T-helper 22 cell (primary cell): ENCODE results near the gene TRMT44.
"Not testable (repeated sequence)": the region's sequence is repeated elsewhere in the genome, so short reads cannot be mapped to it uniquely, and the experiment has no call there.

Experiments used
- DNase-seq: peaks from one replicate; pipeline ENCODE4 v3.0.0-alpha.2; 2020; ENCODE audit warnings: low read depth

Gene TRMT44

GRCh38 chr4:8469550-8469949 lies 29.0 kb downstream of the TRMT44 start:
- DNase-seq, result no peak

GRCh38 chr4:8470451-8471024 lies 30.0 kb downstream of the TRMT44 start:
- DNase-seq, result no peak

GRCh38 chr4:8471211-8471875 lies 30.8 kb downstream of the TRMT44 start:
- DNase-seq, result no peak

GRCh38 chr4:8472158-8472688 lies 31.6 kb downstream of the TRMT44 start:
- no peak for DNase-seq

GRCh38 chr4:8472689-8473197 lies 32.2 kb downstream of the TRMT44 start:
- no peak for DNase-seq

GRCh38 chr4:8473198-8473919 lies 32.8 kb downstream of the TRMT44 start:
- no peak for DNase-seq

- DNase-seq, result no peak
These were observed 33.5 kb downstream of the TRMT44 start for GRCh38 chr4:8473920-8474590.

GRCh38 chr4:8474856-8475255 lies 34.3 kb downstream of the TRMT44 start:
- DNase-seq, result no peak

- no peak for DNase-seq
These were observed 35.4 kb downstream of the TRMT44 start for GRCh38 chr4:8475751-8476575.

- DNase-seq, result no peak
These were observed 36.6 kb downstream of the TRMT44 start for GRCh38 chr4:8477095-8477635.

- DNase-seq, result no peak
These were observed 37.1 kb downstream of the TRMT44 start for GRCh38 chr4:8477676-8478075.

- no peak for DNase-seq
These were observed 37.8 kb downstream of the TRMT44 start for GRCh38 chr4:8478371-8478770.

GRCh38 chr4:8478801-8479744 lies 38.5 kb downstream of the TRMT44 start:
- DNase-seq, result no peak

GRCh38 chr4:8480221-8480620 lies 39.6 kb downstream of the TRMT44 start:
- DNase-seq, result no peak

- not testable (repeated sequence) for DNase-seq
These were observed 46.1 kb downstream of the TRMT44 start for GRCh38 chr4:8486643-8487042.

- no peak for DNase-seq
These were observed 48.3 kb downstream of the TRMT44 start for GRCh38 chr4:8488791-8489369.

- DNase-seq, result not testable (repeated sequence)
These were observed 50.9 kb downstream of the TRMT44 start for GRCh38 chr4:8491478-8491877.

GRCh38 chr4:8492174-8492573 lies 51.6 kb downstream of the TRMT44 start:
- no peak for DNase-seq

- no peak for DNase-seq
These were observed 52.9 kb downstream of the TRMT44 start for GRCh38 chr4:8493484-8493883.

- DNase-seq, result no peak
These were observed 53.6 kb downstream of the TRMT44 start for GRCh38 chr4:8494218-8494617.
